Fibroblast of skin of left quadriceps (primary cell): ENCODE measurements around the gene CHGA.
A peak's percentile ranks its signal among the peaks of the same experiment; 100 is the strongest.

ENCODE experiments used
- DNase-seq, 2 experiments: peaks; one replicate each; pipeline ENCODE4 v3.0.0-alpha.2; 2013; ENCODE audit warnings: low read depth in 2 of 2

The CHGA gene

DNA sequence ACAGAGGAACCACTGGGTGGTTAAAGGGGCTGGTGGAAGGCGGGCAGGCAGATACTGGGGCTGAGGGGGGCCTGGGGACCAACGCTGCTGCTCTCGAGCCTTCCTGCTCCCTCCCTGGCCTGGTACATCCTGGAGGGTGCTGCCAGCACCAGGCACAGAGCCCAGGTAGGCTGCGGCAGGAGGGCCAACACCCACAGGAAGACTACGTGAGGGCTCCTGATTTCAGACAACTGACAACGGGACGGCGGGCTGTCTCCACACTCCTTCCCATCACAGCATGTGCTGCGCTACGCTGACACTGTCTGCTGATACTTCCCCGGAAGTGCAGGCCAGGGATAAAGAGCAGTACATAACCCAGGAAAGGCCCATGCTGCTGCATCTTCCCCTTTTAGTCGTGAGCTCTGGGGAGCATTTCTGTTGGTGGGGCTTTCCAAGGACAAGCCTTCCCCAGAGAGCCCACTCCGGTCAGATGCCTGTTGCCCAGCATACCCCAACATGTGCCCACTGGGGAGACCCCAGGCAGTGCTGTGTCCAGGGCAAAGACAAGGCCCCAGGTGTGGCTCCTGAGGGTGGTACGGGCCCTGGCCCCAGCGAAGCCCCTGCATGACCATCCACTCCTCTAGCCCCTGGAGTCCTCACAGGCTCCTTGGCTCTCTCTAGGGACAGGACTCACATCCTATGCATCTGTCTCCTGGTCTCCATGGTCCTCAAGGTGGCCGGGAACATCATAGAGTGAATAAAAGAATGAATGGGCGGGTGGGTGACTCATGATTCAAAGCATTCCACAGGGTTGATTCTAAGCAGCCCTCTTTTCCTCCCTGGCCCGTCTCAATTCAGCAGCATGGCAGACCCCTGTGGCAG lies 38.0 kb downstream of the CHGA start:
- peak in 1 of 2 experiments; percentile 14 for DNase-seq

DNA sequence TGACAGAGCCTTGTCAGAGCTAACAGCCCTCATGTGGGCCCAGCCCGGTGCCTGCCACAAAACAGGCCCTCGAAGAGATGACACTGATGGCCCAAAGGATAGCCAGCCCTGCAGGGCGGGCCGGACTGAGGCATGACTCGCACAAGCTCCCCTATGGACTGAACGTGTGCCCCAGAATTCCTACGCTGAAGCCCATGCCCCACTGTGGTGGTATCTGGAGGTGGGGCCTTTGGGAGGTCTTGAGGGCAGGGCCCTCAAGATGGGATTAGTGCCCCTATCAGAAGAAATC lies 38.6 kb downstream of the CHGA start:
- no peak for DNase-seq

DNA sequence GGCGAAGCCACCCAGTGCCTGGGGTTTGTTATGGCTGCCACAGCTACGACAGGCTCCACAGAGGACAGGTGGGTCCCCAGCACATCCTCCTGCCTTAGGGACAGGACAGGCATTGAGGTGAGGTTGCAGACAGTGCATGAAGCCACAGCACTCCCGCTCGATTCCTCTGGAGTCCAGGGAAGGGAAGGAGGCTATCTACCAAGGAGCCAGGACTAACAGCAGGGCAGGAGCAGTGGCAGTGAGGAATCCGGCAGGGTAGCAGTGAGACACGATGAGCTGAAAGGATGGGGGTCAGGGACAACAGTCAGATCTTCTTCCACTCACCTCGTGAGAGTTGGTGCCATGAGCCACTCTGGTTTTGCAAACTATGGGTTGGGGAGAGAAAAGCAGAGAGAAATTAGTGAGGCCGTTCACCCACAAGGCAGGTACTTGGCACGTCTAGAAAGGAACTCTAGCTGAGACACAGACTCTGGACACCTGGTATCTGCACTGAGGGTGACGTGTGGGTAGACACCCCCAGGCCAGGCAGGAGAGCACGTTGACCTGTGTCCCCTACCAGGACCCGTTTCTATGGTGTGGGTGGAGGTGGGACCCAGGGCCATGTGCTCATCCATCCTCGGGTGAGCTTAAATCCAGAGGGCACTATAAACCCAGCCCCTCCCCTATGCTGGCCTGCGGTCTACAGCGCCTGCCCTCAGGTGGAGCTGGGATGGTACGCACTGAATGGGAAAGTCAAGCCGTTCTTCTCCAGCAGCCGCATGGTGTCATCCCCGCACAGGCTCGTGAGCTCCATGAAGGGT lies 39.3 kb downstream of the CHGA start:
- no peak for DNase-seq

DNA sequence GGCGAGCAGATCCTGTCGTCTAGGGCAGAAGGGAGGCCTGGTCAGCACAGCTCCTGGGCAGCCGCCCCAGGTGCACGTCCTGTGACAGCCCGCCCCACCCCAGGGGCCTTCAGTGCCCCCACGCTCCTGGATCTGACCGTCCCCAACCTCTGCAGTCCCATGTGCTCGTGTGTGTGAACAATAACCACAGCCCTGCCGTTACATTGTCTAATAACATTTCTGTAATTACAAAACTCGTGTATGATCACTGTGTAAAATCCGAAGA lies 39.8 kb downstream of the CHGA start:
- DNase-seq = no peak

- DNase-seq = no peak
Observed at GRCh38 chr14:92963301-92964123, 40.6 kb downstream of the CHGA start.

DNA sequence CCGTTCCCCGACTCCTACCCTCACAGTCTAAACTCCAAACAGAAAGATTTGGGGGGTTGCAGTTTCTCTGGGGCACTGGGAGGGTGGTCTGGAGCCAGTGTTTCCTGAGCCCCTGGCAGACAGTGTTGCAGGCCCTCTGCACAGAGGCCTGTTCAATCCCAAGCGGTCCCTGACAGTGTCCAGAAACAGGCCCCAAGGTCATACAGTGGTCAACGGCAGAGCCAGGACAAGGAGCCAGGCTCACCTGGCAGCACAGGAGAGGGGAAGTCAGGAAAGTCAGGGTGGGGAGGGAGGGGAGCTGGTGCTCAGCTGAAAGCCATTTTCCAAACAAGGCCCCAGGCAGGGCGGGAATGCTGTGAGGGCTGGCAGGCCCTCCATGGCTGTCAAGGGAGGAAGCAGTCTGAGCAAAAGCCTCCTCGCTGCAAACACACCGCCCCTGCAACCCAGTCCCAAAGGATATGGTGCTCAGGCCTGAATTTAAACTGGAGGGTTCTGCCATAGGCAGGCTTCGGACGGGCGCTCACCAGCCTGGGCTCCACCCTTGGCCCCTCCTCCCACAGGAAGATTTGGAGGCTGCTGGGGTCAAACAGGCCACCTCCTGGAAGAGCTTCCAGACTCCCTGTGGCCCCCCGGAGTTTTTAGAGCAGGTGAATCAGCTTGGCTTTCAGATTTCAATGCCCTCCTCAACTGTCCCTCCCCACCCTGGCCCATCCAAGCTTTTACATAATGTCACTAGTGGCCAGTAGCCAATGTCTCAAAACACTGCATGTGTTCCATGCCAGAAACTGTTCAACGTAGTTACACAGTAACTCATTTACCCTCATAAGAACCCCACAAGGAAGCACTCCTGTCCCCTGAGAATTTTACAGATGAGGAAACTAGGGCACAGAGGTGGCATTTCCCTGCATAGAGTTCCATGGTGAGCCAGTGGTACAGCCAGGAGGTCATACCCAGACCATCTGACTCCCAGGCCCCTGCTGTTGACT lies 41.5 kb downstream of the CHGA start:
- DNase-seq = no peak

GRCh38 chr14:92965281-92965680 lies 42.3 kb downstream of the CHGA start:
- no peak for DNase-seq

DNA sequence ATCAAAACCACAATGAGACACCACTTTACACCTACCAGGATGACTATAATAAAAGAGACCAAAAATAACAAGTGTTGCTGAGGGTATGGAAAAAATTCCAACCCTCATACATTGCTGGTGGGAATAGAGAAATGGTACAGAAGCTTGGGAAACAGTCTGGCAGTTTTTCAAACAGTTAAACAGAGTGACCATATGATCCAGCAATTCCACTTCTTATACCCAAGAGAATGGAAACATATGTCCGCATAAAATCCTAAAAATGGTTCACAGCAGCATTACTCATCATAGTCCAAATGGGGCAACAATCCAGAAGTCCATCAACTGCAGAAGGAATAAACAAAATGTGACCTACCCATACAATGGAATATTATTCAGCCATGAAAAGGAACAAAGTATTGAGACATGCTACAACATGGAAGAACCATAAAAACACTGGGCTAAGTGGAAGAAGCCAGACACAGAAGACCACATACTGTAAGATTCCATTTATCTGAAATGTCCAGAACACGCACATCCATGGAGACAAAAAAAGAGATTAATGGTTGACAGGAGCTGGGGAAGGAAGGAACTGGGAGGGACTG lies 44.5 kb downstream of the CHGA start:
- peak; percentile 37 to 45 for DNase-seq

GRCh38 chr14:92968291-92969020 lies 45.5 kb downstream of the CHGA start:
- no peak for DNase-seq

DNA sequence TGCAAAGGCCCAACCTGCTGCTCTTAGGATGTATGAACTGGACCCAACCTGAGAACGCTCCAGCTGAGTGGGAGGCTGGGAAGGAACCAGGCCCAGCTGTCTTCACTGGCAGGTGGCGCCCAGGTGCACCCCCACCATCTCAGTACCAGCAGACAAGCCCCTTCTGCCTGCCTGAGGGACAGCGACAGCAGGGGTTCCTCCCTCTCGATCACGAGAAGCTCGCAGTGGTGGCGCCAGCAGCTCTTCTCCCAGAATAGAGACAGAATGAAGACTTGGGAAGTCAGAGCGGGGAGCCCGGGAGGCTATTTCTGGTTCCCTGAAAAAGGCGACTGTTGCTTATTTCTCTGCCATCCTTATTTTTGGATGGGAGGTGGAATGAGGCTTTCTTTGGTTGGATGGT lies 46.5 kb downstream of the CHGA start:
- DNase-seq = no peak

- no peak for DNase-seq
Observed at GRCh38 chr14:92969871-92970270, 46.9 kb downstream of the CHGA start.

- DNase-seq = no peak
Observed at GRCh38 chr14:92970271-92970670, 47.3 kb downstream of the CHGA start.

- no peak for DNase-seq
Observed at GRCh38 chr14:92971601-92972180, 48.7 kb downstream of the CHGA start.

GRCh38 chr14:92973261-92973797 lies 50.4 kb downstream of the CHGA start:
- DNase-seq = no peak

DNA sequence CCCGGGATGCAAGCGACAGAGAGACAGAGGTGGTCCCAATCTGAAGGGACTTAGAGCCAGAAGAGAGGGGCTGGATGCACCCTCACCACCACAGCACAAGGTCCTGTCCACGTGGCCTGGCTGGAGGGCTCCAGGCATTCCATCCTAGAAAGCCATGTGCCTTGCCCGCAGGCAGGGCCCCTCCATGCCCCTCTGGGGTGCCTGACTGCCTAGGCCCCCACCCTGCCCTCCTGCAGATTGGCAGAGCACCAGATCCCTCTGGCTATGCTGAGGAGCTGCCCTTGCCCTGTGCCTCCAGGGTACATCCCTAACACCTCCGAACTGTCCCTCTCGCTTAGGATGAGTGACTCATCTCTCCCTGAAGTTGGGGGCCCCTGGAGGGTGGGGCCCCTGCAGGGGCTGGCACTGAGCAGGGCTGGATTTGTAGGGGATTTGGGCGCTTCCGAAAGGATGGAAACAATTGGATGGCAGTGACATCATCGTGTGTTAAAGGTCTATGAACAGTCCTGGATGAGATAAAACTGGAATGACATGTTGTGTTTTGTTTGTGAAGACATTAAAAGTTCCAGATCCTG lies 50.9 kb downstream of the CHGA start:
- no peak for DNase-seq

GRCh38 chr14:92974541-92975345 lies 51.8 kb downstream of the CHGA start:
- no peak for DNase-seq

- DNase-seq = no peak
Observed at GRCh38 chr14:92976268-92976667, 53.3 kb downstream of the CHGA start.

DNA sequence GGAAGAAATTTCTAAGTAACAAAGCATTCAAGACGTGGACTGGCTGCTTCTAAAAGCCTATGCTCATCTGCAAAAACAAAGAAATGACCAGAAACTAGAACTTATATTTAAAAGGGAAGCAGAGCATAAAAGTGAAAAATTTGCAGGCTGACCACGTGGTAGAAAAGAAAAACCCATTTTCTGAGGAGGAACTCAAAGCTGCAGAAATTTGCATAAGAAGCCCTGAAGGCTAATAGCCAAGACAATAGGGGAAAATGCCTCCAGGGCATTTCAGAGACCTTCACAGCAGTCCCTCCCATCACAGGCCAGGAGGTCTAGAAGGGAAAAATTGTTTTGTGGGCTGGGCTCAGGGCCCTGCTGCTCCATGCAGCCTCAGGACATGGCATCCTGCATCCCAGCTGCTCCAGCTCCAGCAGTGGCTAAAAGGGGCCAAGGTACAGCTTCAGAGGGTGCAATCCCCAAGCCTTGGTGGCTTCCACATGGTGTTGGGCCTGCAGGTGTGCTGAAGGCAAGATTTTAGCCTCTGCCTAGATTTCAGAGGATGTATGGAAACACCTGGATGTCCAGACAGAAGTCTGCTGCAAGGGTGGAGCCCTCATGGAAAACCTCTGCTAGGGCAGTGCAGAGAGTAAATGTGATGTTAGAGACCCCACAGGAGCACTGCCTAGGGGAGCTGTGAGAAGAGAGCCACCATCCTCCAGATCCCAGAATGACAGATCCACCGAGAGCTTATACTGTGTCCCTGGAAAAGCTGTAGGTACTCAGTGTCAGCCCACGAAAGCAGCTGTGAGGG lies 55.5 kb downstream of the CHGA start:
- DNase-seq = no peak
